Erythroblast (primary cell): ENCODE measurements around the gene POU6F1.

Experiments
- GATA1 ChIP-seq: IDR thresholded peaks from 2 replicates; pipeline ENCODE4 v1.6.1; 2011; ENCODE audit warnings: low read depth, mild to moderate bottlenecking, control low read depth, low read length, moderate library complexity
- POLR2A ChIP-seq: IDR thresholded peaks from 2 replicates; pipeline ENCODE4 v1.6.1; 2011; ENCODE audit warnings: mild to moderate bottlenecking, low read length

- TF ChIP-seq POLR2A: no peak
- TF ChIP-seq GATA1: no peak
These were observed 25.0 kb upstream of the POU6F1 start for GRCh38 chr12:51242876-51243275.
